Measurements from ENCODE around the gene PCAT7.
A peak's percentile ranks its signal among the peaks of the same experiment; 100 is the strongest.
"Not testable (repeated sequence)": the region's sequence is repeated elsewhere in the genome, so short reads cannot be mapped to it uniquely, and the experiment has no call there.

The PCAT7 gene

GRCh38 chr9:94554439-94555331 lies at the start of gene PCAT7:
Gene PCAT7, plus strand, starts transcription at chr9:94555083.
- peak; percentile 69 for DNase-seq

GRCh38 chr9:94506370-94506769 lies 48.5 kb upstream of the PCAT7 start:
- DNase-seq = not testable (repeated sequence)

- DNase-seq = no peak
These were observed 47.2 kb upstream of the PCAT7 start for GRCh38 chr9:94507531-94508258.

- no peak for DNase-seq
These were observed 43.5 kb upstream of the PCAT7 start for GRCh38 chr9:94511134-94511954.

- DNase-seq = no peak
These were observed 43.0 kb upstream of the PCAT7 start for GRCh38 chr9:94511955-94512265.

GRCh38 chr9:94514722-94515121 lies 40.2 kb upstream of the PCAT7 start:
- no peak for DNase-seq

GRCh38 chr9:94517254-94517653 lies 37.6 kb upstream of the PCAT7 start:
- DNase-seq = no peak

- no peak for DNase-seq
These were observed 29.4 kb upstream of the PCAT7 start for GRCh38 chr9:94525396-94526035.

GRCh38 chr9:94526271-94526670 lies 28.6 kb upstream of the PCAT7 start:
- DNase-seq = no peak

- DNase-seq = no peak
These were observed 27.9 kb upstream of the PCAT7 start for GRCh38 chr9:94526951-94527350.

GRCh38 chr9:94528886-94529285 lies 26.0 kb upstream of the PCAT7 start:
- no peak for DNase-seq

- DNase-seq = no peak
These were observed 21.7 kb upstream of the PCAT7 start for GRCh38 chr9:94533155-94533554.

- no peak for DNase-seq
These were observed 21.3 kb upstream of the PCAT7 start for GRCh38 chr9:94533601-94534000.

GRCh38 chr9:94534901-94535300 lies 20.0 kb upstream of the PCAT7 start:
- DNase-seq = no peak

GRCh38 chr9:94538908-94539307 lies 16.0 kb upstream of the PCAT7 start:
- DNase-seq = no peak

GRCh38 chr9:94544335-94544734 lies 10.5 kb upstream of the PCAT7 start:
- DNase-seq = not testable (repeated sequence)

- no peak for DNase-seq
These were observed 8.9 kb upstream of the PCAT7 start for GRCh38 chr9:94545940-94546339.

GRCh38 chr9:94553029-94553938 lies 1.6 kb upstream of the PCAT7 start:
- no peak for DNase-seq

- DNase-seq = no peak
These were observed 825 bp upstream of the PCAT7 start for GRCh38 chr9:94554078-94554438.

GRCh38 chr9:94557376-94557775 lies 2.5 kb downstream of the PCAT7 start:
- no peak for DNase-seq

GRCh38 chr9:94560237-94560636 lies 5.4 kb downstream of the PCAT7 start:
- no peak for DNase-seq

- peak; percentile 33 for DNase-seq
These were observed 8.7 kb downstream of the PCAT7 start for GRCh38 chr9:94563548-94563947.

All from MV-4-11 (cell line).